ENCODE data around the gene SLIRP. TPM values are rescaled to one million over a fixed set of nuclear protein-coding genes. Genes with fewer than 3 reads are reported as not detected.

Gene SLIRP
- total RNA-seq, 1 experiment from 2014 or later, result 242 TPM

DNA sequence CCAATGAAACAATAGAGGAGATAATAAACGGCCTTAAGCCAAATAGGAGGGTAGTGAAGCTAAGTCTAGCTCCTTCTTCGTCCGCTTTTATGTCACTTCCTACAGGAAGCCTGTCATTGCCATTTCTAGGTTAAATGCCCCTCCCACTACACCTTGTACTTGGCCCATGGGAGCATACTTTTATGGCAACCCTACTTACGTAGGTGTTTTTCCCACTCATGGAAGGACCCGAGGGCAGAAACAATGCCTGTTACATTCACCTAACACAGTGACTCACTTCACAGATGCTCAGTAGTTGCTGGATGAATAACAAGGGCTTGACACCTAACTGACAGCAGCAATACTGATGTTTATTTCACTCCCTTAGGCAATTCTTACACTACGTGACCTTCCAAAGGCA lies 44.6 kb upstream of the SLIRP start (continued):
- TF ChIP-seq, protein P1, sequence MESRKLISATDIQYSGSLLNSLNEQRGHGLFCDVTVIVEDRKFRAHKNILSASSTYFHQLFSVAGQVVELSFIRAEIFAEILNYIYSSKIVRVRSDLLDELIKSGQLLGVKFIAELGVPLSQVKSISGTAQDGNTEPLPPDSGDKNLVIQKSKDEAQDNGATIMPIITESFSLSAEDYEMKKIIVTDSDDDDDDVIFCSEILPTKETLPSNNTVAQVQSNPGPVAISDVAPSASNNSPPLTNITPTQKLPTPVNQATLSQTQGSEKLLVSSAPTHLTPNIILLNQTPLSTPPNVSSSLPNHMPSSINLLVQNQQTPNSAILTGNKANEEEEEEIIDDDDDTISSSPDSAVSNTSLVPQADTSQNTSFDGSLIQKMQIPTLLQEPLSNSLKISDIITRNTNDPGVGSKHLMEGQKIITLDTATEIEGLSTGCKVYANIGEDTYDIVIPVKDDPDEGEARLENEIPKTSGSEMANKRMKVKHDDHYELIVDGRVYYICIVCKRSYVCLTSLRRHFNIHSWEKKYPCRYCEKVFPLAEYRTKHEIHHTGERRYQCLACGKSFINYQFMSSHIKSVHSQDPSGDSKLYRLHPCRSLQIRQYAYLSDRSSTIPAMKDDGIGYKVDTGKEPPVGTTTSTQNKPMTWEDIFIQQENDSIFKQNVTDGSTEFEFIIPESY (IDR thresholded peaks at IDR 0.05; ENCODE audit: extremely low read depth, insufficient replicate concordance, low read length), result no peak
- TF ChIP-seq SRF (IDR thresholded peaks at IDR 0.05; ENCODE audit: low read depth) (no peak), ELF1 (IDR thresholded peaks at IDR 0.05; ENCODE audit: borderline replicate concordance, low read depth) (no peak), FOSL1 (IDR thresholded peaks at IDR 0.05; ENCODE audit: low read depth) (no peak), EGR1 (IDR thresholded peaks at IDR 0.05; ENCODE audit: low read depth) (no peak), POLR2A (IDR thresholded peaks at IDR 0.05; ENCODE audit: borderline replicate concordance, extremely low read depth, insufficient read depth, insufficient read length) (no peak), ZNF274 (IDR thresholded peaks at IDR 0.05; ENCODE audit: low read depth, low read length) (no peak)
- TF ChIP-seq, protein P2, sequence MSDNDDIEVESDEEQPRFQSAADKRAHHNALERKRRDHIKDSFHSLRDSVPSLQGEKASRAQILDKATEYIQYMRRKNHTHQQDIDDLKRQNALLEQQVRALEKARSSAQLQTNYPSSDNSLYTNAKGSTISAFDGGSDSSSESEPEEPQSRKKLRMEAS (IDR thresholded peaks at IDR 0.05), result no peak

DNA sequence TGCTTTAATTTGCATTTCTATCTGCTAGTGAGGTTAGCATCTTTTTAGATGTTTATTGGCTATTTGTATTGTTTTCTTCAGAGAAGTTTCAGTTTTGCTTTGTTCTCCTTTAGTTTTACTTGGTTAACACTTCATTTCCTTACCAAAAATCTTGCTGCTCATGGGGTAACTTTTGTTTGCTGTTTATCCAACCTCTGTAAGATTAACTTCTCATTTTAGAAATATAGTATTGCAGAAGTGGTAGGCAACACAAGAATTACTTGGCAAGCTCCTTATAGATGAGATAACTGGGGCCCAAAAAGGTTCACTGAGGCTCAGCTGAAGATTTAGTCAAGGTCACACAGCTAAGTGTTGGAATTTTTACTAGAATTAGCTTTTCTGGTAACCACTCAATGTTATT lies 40.6 kb upstream of the SLIRP start:
- no peak overlapping the region for H2AFZ ChIP-seq (ENCODE audit: low read depth, low read length, poor library complexity, severe bottlenecking)
- H3K9ac ChIP-seq (ENCODE audit: low read length), result no peak overlapping the region
- no peak for ATAC-seq
- no peak overlapping the region for H3K27ac ChIP-seq (ENCODE audit: low read depth, low read length)
- no peak for TF ChIP-seq SIN3A (IDR thresholded peaks at IDR 0.05; ENCODE audit: low read depth)
- no peak for TF ChIP-seq EZH2 (IDR thresholded peaks at IDR 0.05)
- no peak for TF ChIP-seq ELF1 (IDR thresholded peaks at IDR 0.05; ENCODE audit: borderline replicate concordance, low read depth)
- TF ChIP-seq, protein P3, sequence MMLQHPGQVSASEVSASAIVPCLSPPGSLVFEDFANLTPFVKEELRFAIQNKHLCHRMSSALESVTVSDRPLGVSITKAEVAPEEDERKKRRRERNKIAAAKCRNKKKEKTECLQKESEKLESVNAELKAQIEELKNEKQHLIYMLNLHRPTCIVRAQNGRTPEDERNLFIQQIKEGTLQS (IDR thresholded peaks at IDR 0.05), result no peak
- no peak for TF ChIP-seq SRF (IDR thresholded peaks at IDR 0.05; ENCODE audit: low read depth)
- TF ChIP-seq, protein P1 (IDR thresholded peaks at IDR 0.05; ENCODE audit: extremely low read depth, insufficient replicate concordance, low read length), result no peak
- no peak for TF ChIP-seq POLR2AphosphoS5 (IDR thresholded peaks at IDR 0.05; ENCODE audit: low read depth, low read length)
- POLR2A ChIA-PET, result no interaction called here
- RAD21 ChIA-PET (ENCODE audit: low non-redundant PET in 1 of 2, low total read pairs in 2 of 2, uncharacterized antibody in 2 of 2, unreplicated experiment in 2 of 2), result no interaction called here
- CTCF ChIA-PET, result no interaction called here
- H3K9me2 ChIP-seq (ENCODE audit: insufficient read depth), result no peaks in the 10 kb centered on the region
- H3K27me3 ChIP-seq (ENCODE audit: insufficient read depth, low read length), result no peaks in the 10 kb centered on the region
- H3K4me2 ChIP-seq (ENCODE audit: low read length), result no peak overlapping the region
- no peaks in the 10 kb centered on the region for H3K4me1 ChIP-seq (ENCODE audit: control insufficient read depth in 1 of 2, insufficient read depth in 2 of 2, low read length in 2 of 2)
- H3K79me2 ChIP-seq (ENCODE audit: insufficient read depth, low read length), result no peaks in the 10 kb centered on the region
- DNase-seq (ENCODE audit: low read depth, low spot score), result no peak
- no peak overlapping the region for H3K4me3 ChIP-seq (replicated peaks in 1 of 2; ENCODE audit: low read depth in 1 of 2, low read length in 2 of 2)
- intact Hi-C loops (cut with micrococcal nuclease), result no loop called here
- BruUV-seq (replicated peaks), result no TSS peak
- H4K20me1 ChIP-seq (ENCODE audit: insufficient read depth), result no peaks in the 10 kb centered on the region
- H3K36me3 ChIP-seq (ENCODE audit: control insufficient read depth in 1 of 2, insufficient read depth in 2 of 2, low read length in 2 of 2), result peaks cover under 1 to 1% of the 10 kb centered on the region in 2 experiments; a peak in 1 of 4 replicates
- H3K9me3 ChIP-seq (ENCODE audit: control insufficient read depth in 1 of 2, insufficient read depth in 1 of 2, low read depth in 1 of 2, low read length in 2 of 2), result no peaks in the 10 kb centered on the region

Data from HCT116 (cell line).